ENCODE data around the gene SOSTDC1.
"Not testable (repeated sequence)": the region's sequence is repeated elsewhere in the genome, so short reads cannot be mapped to it uniquely, and the experiment has no call there.

SOSTDC1 gene, protein sequence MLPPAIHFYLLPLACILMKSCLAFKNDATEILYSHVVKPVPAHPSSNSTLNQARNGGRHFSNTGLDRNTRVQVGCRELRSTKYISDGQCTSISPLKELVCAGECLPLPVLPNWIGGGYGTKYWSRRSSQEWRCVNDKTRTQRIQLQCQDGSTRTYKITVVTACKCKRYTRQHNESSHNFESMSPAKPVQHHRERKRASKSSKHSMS

DNA sequence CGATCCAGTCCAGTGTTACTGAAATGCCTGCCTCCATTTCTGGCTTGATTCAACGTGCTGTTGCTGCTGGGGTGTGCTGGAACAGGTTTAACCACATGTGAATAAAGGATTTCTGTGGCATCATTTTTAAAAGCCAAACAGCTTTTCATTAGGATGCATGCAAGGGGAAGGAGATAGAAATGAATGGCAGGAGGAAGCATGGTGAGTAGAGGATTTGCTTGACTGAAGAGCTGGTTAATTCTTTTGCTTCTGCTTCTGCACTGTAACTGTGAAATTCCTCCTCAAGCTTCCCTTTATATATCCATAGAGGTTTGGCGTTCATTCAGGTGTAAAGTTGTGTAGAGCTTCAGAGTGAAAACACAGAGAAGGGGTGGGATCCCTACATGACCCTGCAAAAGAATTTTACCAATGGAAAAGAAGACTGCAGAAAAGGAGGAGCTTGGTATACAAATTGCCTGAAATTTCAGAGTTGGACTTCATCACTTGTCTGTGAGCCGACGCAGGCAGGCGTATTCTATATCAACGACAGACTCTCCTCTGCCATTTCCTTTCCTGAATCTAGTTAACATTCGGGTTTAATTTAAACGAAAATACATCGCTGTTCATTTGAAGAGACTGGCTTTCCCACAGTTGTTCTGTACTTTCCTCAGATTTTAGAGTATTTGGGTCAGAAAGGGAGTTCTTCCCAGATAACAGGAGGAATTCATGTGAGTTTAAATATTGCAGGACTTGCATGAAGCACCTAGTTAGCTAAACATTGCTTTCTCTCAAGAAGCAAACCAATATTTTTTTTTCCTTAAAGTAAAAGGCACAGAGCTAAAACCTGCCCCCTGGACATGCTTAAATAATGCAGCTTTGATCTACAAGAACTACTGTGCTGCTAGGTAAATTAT, at the start of gene SOSTDC1:
TSS of gene SOSTDC1 (minus strand) at position 270 of the 893 bp plus-strand sequence. CDS start at position 200, 70 bp downstream.
- no peak for DNase-seq

DNA sequence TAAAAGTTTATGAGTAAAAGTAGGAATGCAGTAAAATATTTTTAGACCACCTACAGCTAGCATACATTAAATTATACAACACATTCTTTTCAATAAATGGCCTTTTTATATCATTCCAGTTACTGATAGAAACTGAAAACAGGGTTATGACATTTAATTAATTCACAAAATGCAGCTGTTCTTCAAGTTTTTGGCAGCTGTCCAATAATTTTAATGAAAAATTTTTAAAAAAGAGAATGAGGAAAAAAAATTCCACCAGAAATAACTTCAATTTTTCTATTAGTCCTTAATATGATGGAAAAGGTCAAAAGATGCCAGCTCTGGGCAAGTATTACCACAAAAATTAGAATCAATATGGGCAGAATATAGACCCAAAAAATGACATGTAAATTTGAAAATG, 49.2 kb upstream of the SOSTDC1 start:
- DNase-seq = no peak

DNA sequence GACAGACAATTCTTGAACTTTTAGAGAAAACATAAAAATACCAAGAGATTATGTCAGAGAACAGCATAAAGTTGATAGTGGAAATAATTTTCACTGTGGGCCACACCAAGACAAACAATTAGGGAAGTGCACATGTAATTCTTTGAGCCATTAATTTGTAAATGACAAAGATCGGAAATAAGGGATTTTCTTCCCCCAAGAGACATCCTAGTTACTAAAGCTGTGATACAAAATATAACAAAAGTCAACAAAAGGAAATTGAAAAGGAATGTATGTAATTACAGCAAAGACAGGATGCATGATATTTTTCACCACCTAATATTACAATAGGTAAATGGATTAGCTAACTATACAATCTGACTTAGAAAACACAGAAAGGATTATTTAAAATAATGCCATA, 48.7 kb upstream of the SOSTDC1 start:
- no peak for DNase-seq

GRCh38 chr7:16512097-16512496, 46.6 kb upstream of the SOSTDC1 start:
- no peak for DNase-seq

DNA sequence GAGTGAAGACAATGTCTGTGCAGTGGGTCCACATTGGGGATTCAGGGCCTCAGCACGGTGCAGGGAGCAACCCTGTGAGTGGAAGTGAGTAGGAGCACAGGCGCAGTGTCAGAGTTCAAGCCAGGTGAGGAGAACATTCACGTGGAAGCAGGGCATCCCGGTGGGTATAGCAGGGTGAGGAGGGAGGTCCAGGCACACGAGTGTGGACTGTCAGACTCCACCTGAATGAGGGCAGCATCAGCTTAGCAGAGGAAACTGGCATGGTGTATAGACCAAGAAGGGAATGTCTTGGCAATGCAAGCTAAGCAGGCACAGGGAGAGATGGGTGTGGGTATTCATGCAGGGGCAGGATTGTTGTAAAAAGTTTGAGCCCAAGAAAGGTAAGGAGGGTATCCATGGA, 45.8 kb upstream of the SOSTDC1 start:
- no peak for DNase-seq

DNA sequence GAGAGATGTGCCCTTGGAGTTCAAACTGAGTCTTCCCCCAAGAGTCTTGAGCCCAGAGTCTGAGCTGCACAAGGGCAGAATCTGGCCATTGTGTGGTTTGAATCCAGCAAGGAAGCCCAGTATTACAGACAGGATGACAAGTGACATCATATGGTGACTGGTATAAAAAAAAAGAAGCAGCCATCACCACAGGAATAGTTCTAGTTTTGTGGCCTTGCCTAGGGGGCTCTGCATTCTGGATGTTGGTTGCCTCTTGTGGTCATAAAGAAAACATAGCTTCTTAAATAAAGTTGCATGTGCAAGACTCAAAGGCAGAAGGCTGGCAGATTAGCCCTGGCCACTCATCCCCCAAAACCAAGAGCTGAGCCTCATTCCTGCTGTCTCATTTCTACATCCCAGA, 44.3 kb upstream of the SOSTDC1 start:
- DNase-seq = no peak

- not testable (repeated sequence) for DNase-seq
Measured at GRCh38 chr7:16506422-16506821, 40.9 kb upstream of the SOSTDC1 start.

- no peak for DNase-seq
Measured at GRCh38 chr7:16504019-16504418, 38.5 kb upstream of the SOSTDC1 start.

GRCh38 chr7:16502303-16502702, 36.8 kb upstream of the SOSTDC1 start:
- no peak for DNase-seq

DNA sequence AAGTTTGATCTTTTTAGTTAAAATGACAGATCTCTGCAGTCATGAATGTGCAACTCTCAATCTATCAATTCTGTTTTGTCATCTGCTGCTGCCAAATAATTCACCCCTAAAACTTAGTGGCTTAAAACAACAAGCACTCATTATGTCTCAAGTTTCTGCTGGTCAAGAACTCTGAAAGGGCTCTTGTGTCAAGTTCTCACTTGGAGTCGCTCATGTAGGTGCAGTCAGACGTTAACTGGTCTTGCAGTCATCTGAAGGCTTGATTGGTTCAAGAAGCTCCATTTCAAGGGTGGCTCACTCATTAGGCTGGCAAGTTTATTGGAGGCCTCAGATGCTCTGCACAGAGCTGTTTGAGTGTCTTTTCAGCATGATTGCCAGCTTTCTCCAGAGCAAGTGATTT, 32.6 kb upstream of the SOSTDC1 start:
- DNase-seq = no peak

- no peak for DNase-seq
Measured at GRCh38 chr7:16494955-16495719, 29.6 kb upstream of the SOSTDC1 start.

DNA sequence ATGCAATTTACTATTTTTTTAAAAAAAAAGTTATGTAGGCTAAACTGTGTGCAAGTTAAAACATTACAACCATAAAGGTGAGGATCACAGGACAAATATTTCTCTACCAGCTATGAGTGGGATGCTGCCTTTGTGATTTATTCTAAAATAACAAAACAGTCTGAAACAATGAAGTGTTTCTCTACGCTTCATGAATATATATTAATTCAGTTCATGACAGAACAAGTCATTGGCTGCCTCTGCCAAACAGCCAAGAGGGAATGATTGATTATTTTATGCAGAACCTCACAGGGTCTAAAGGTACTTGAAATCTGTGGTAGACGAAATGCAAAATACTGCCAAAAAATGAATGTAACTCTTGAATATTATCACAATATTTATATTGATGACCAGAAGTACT, 29.0 kb upstream of the SOSTDC1 start:
- DNase-seq = no peak

GRCh38 chr7:16493266-16493665, 27.7 kb upstream of the SOSTDC1 start:
- no peak for DNase-seq

- DNase-seq = no peak
Measured at GRCh38 chr7:16492513-16493062, 27.1 kb upstream of the SOSTDC1 start.

DNA sequence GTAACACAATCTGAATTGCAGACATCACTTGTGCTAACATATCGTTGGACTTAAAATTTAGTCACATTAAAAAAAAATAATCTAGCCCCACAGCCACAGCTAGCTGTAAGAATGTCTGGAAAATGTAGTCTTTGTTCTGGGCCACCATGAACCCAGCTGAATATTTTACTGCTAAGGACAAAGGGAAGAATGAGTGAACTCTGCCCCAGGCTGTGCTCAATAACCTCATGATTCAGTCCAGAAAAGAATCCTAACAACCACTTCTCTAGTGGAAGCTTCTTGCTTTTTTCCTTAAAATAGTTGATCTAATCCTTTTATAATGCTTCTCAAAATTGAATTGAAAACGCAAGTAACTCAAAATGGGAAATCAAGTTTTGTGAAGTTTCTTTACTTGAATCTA, 25.6 kb upstream of the SOSTDC1 start:
- no peak for DNase-seq

DNA sequence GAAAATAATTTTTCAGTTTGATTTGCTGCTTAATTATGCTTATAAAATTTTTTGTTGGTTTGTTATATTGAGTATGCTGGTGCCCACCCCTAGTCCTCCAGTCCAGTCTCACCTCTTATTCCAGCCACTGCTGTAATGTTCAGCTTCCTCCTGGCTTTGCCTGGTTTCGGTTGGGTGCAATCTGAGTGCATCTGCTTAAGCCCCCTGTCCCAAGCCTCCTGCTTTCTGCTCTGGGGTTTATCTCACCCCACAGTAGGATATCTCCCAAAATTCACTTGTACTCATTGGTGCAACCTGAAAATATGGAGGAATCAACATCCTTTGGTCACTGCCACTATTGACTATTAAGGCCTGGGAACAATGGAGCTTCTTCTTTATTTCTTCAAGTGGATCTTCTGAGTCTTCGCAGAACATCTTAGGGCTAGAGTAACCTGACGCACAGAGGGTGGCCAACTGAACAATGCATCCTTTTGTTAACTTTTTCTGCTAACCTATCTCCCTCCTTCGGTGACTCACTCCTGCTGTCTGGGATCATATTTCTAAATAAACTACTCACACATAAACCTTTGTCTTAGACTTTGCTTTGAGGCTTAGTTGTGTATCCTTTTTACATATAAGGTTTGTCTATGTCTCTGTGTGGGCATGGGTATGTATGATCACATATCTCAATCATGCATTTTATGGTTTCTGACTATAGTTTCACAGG, 19.1 kb upstream of the SOSTDC1 start:
- no peak for DNase-seq

DNA sequence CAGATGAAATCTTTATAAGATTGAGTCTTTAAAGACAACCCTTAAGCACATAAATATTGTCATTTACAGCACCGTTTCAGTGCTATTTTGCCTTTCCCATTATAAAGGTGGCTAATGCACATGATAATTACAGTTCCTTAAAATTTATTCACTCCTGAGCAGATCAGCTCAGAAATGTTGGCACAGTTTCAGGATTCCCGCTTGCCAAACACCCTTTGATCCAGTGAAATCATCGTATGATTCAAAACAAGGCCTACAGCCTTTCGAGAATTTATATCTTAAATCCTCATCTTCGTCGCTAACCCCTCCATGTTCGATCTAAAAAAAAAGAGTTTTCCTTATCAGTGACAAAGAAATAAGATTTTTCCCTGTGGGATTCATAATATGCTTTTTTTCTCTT, 14.1 kb upstream of the SOSTDC1 start:
- no peak for DNase-seq

GRCh38 chr7:16479161-16479560, 13.6 kb upstream of the SOSTDC1 start:
- no peak for DNase-seq

- DNase-seq = no peak
Measured at GRCh38 chr7:16471933-16472332, 6.4 kb upstream of the SOSTDC1 start.

- DNase-seq = no peak
Measured at GRCh38 chr7:16463949-16464715, 1.4 kb downstream of the SOSTDC1 start.

- no peak for DNase-seq
Measured at GRCh38 chr7:16463520-16463919, 2.0 kb downstream of the SOSTDC1 start.

DNA sequence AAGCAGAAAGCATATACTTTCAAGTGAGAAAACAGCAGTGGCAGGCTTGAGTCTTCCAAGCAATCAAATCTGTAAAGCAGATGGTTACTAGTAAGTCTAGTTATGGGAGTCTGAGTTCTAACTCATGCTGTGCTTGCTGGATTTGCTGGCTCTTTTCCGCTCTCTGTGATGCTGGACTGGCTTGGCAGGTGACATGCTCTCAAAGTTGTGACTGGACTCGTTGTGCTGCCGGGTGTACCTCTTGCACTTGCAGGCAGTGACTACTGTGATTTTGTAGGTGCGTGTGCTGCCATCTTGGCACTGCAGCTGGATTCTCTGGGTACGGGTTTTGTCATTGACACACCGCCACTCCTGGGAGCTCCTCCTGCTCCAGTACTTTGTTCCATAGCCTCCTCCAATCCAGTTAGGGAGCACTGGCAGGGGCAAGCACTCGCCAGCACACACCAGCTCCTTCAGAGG, 3.1 kb downstream of the SOSTDC1 start:
- DNase-seq = no peak
